K562 (cell line): Measurements from ENCODE around the gene ZNF121. TPM values are rescaled to one million over a fixed set of nuclear protein-coding genes. Genes with fewer than 3 reads are reported as not detected.

Experiments used
- CBFA2T3 ChIP-seq: fragments of 450-650 bp; IDR thresholded peaks from 2 replicates; pipeline ENCODE4 v1.6.1; 2017
- CREBBP ChIP-seq: IDR thresholded peaks from one replicate; pipeline ENCODE4 v1.6.1; 2012; ENCODE audit warnings: low read depth, mild to moderate bottlenecking, control low read depth, inconsistent platforms, low read length
- DMBX1 ChIP-seq: fragments of 250-450 bp; sonication (Bioruptor Pico); IDR thresholded peaks from 2 replicates; pipeline ENCODE4 v1.8.0; 2022; ENCODE audit warnings: inconsistent platforms, mild to moderate bottlenecking, moderate library complexity, borderline replicate concordance
- ELK1 ChIP-seq: sonication (generic); formaldehyde crosslinking; IDR thresholded peaks from 2 replicates; pipeline ENCODE4 v1.8.1; 2022; ENCODE audit warnings: missing genetic modification reagents
- FOXO4 ChIP-seq: fragments of 450-650 bp; formaldehyde crosslinking; IDR thresholded peaks from 2 replicates; pipeline ENCODE4 v1.4.0; 2020; ENCODE audit warnings: mild to moderate bottlenecking, moderate library complexity
- FUS ChIP-seq: fragments of 200-400 bp; formaldehyde crosslinking; optimal IDR thresholded peaks from 2 replicates; pipeline ENCODE3; 2017; ENCODE audit warnings: low read depth, low read length
- GTF2E2 ChIP-seq: fragments of 200-800 bp; sonication (Bioruptor generic); IDR thresholded peaks from 2 replicates; pipeline ENCODE4 v1.6.1; 2016; ENCODE audit warnings: missing genetic modification characterization, missing compliant biosample characterization
- IFI16 ChIP-seq: fragments of 250-450 bp; sonication (Bioruptor Pico); IDR thresholded peaks from 2 replicates; pipeline ENCODE4 v2.1.2; 2022; ENCODE audit warnings: mild to moderate bottlenecking, inconsistent platforms
- KDM2B ChIP-seq: fragments of 250-450 bp; sonication (Bioruptor Pico); IDR thresholded peaks from 2 replicates; pipeline ENCODE4 v1.8.0; 2021; ENCODE audit warnings: mild to moderate bottlenecking, moderate library complexity
- MCM3 ChIP-seq: fragments of 450-650 bp; IDR thresholded peaks from 2 replicates; pipeline ENCODE4 v1.6.1; 2016
- MNT ChIP-seq, 2 experiments: fragments of 450-650 bp; conservative IDR thresholded peaks; 2 replicates each; pipeline ENCODE4 v1.6.1; 2017; ENCODE audit warnings: mild to moderate bottlenecking in 2 of 2, moderate library complexity in 2 of 2
- MTA2 ChIP-seq: fragments of 450-650 bp; IDR thresholded peaks from 2 replicates; pipeline ENCODE4 v1.6.1; 2016; ENCODE audit warnings: low read depth
- NFXL1 ChIP-seq: fragments of 450-650 bp; formaldehyde crosslinking; IDR thresholded peaks from 2 replicates; pipeline ENCODE4 v1.4.0; 2021; ENCODE audit warnings: mild to moderate bottlenecking
- NONO ChIP-seq, 2 experiments: fragments of 200-400 bp in 1 of 2; fragments of 450-650 bp in 1 of 2; formaldehyde crosslinking in 1 of 2; IDR thresholded peaks; 2 replicates each; pipeline ENCODE4 v1.6.1; 2017; ENCODE audit warnings: low read depth in 2 of 2, mild to moderate bottlenecking in 2 of 2, moderate library complexity in 2 of 2, low read length in 1 of 2
- PCBP2 ChIP-seq: fragments of 200-400 bp; formaldehyde crosslinking; IDR thresholded peaks from 2 replicates; pipeline ENCODE4 v1.6.1; 2018; ENCODE audit warnings: low read length, low read depth, mild to moderate bottlenecking, moderate library complexity; ENCODE audit not compliant: poor library complexity, severe bottlenecking
- RFX5 ChIP-seq: IDR thresholded peaks from 2 replicates; pipeline ENCODE4 v1.6.1; 2011; ENCODE audit warnings: low read depth, mild to moderate bottlenecking, improper control_type of control experiment, low read length
- TCF7L2 ChIP-seq: fragments of 150-350 bp; IDR thresholded peaks from 2 replicates; pipeline ENCODE4 v1.6.1; 2016; ENCODE audit warnings: low read depth, mild to moderate bottlenecking, low read length, moderate library complexity
- ZNF175 ChIP-seq: fragments of 200-800 bp; sonication (Bioruptor generic); IDR thresholded peaks from 2 replicates; pipeline ENCODE4 v1.6.1; 2016; ENCODE audit warnings: low read depth, mild to moderate bottlenecking, missing genetic modification characterization, missing compliant biosample characterization
- ZNF239 ChIP-seq: fragments of 250-450 bp; sonication (Bioruptor Pico); IDR thresholded peaks from 2 replicates; pipeline ENCODE4 v1.4.0; 2020; ENCODE audit warnings: mild to moderate bottlenecking
- ZNF561 ChIP-seq: fragments of 450-650 bp; formaldehyde crosslinking; conservative IDR thresholded peaks from 2 replicates; pipeline ENCODE4 v1.4.0; 2020; ENCODE audit warnings: mild to moderate bottlenecking, moderate library complexity
- polyA plus RNA-seq, 8 experiments: library from polyadenylated mRNA; depleted of rRNA in 4 of 8; stranded (reverse) in 5 of 8; unstranded in 3 of 8; fragments of >200 nt; fragmentation: Nextera tagmentation in 2 of 8; fragmentation: Illumina TruSeq in 1 of 8; extraction: Ambion mirVana in 2 of 8; extraction: Trizol in 1 of 8; gene quantifications; 2 replicates each; pipeline versions ENCODE4 v1.2.1 to v1.2.3, GENCODE V29; 2011 to 2014; ENCODE audit warnings: inconsistent platforms in 1 of 8, missing spikeins in 1 of 8
- total RNA-seq, 7 experiments: library from RNA; depleted of rRNA in 6 of 7; stranded (reverse); fragments of >200 nt in 6 of 7; fragmentation: Illumina TruSeq in 2 of 7; extraction: Trizol in 2 of 7; gene quantifications; 2 replicates each; pipeline versions ENCODE4 v1.2.1 to v1.2.3, GENCODE V29; 2011 to 2021; ENCODE audit warnings: low replicate concordance in 1 of 7
- TF ChIP-seq, protein P1 (sequence below): fragments of 250-450 bp; sonication (Bioruptor Pico); IDR thresholded peaks from 2 replicates; pipeline ENCODE4 v1.9.0; 2021; ENCODE audit warnings: mild to moderate bottlenecking, inconsistent platforms
- TF ChIP-seq, protein P2 (sequence below): fragments of 250-450 bp; sonication (Bioruptor Pico); IDR thresholded peaks from 2 replicates; pipeline ENCODE4 v1.6.1; 2021; ENCODE audit warnings: mild to moderate bottlenecking

ZNF121 gene
- total and polyA plus RNA-seq, 9 of the 15 experiments (the other 6 are each of a cell fraction or from before 2014, with no cell fraction given), result 14.6 to 115 (median 33.4) TPM

DNA sequence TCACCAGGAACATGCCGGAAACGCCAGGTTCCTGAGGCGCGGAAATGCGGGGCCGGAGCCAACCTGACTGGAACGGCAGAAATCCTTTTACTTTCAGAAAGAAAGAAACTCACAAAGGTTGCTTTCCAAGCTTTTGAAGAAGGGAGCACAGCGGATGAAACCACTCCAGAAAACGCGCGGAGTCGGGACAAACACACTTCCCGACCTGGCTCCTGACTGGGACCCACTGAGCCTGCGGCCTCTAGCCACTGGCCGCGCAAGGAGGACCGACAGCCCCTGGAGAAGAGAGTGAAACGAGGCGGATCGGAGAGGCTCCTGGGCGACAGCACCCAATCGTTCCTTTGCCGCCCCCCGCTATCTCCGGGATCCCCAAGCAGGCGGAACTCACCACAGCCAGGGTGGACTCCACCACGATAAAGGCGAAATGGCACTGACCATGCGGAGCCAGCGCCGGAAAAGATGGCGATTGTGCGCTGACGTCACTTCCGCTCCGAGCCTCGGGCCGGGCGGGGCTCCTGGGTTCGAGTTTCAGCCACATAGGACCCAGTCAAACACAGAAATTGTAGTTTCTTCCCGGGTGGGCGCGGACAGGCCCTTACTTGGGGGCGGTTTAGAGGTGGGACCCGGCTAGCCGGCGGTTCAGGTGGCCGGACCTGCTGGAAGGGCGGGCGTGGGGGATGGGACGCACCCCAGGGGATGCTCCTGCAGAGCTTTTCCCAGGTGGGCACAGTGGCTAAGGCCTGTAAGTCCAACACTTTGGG lies at the start of gene ZNF121 (continued):
- no peak for TF ChIP-seq KDM2B (CRISPR knock-in tag)
- peak; percentile 77 to 91 for TF ChIP-seq MNT (conservative IDR thresholded peaks at IDR 0.05)
- no peak for TF ChIP-seq ZNF239 (CRISPR knock-in tag)
- no peak for TF ChIP-seq FUS
- TF ChIP-seq, protein P1, sequence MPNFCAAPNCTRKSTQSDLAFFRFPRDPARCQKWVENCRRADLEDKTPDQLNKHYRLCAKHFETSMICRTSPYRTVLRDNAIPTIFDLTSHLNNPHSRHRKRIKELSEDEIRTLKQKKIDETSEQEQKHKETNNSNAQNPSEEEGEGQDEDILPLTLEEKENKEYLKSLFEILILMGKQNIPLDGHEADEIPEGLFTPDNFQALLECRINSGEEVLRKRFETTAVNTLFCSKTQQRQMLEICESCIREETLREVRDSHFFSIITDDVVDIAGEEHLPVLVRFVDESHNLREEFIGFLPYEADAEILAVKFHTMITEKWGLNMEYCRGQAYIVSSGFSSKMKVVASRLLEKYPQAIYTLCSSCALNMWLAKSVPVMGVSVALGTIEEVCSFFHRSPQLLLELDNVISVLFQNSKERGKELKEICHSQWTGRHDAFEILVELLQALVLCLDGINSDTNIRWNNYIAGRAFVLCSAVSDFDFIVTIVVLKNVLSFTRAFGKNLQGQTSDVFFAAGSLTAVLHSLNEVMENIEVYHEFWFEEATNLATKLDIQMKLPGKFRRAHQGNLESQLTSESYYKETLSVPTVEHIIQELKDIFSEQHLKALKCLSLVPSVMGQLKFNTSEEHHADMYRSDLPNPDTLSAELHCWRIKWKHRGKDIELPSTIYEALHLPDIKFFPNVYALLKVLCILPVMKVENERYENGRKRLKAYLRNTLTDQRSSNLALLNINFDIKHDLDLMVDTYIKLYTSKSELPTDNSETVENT (CRISPR knock-in tag), result no peak
- TF ChIP-seq ZNF175, result no peak
- TF ChIP-seq, protein P2, sequence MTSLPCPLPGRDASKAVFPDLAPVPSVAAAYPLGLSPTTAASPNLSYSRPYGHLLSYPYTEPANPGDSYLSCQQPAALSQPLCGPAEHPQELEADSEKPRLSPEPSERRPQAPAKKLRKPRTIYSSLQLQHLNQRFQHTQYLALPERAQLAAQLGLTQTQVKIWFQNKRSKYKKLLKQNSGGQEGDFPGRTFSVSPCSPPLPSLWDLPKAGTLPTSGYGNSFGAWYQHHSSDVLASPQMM (CRISPR knock-in tag), result no peak
- no peak for TF ChIP-seq MCM3
- TF ChIP-seq IFI16 (CRISPR knock-in tag), result no peak
- no peak for TF ChIP-seq CREBBP
- peak; percentile 94 for TF ChIP-seq GTF2E2
- no peak for TF ChIP-seq FOXO4
- TF ChIP-seq PCBP2, result no peak
- no peak for TF ChIP-seq NFXL1 (CRISPR knock-in tag)
- TF ChIP-seq NONO (IDR thresholded peaks at IDR 0.05; ENCODE audit: low read depth in 2 of 2, low read length in 1 of 2), result no peak
- TF ChIP-seq RFX5, result no peak
- no peak for TF ChIP-seq ELK1 (CRISPR knock-in tag)
- TF ChIP-seq MTA2, result no peak
- no peak for TF ChIP-seq DMBX1 (CRISPR knock-in tag)
- no peak for TF ChIP-seq ZNF561 (CRISPR knock-in tag)
- 0 out of 2 replicates have a peak, but pooled peaks have one; percentile 9 for TF ChIP-seq CBFA2T3
- no peak for TF ChIP-seq TCF7L2
